ENCODE results near the gene COP1.

Gene COP1

DNA sequence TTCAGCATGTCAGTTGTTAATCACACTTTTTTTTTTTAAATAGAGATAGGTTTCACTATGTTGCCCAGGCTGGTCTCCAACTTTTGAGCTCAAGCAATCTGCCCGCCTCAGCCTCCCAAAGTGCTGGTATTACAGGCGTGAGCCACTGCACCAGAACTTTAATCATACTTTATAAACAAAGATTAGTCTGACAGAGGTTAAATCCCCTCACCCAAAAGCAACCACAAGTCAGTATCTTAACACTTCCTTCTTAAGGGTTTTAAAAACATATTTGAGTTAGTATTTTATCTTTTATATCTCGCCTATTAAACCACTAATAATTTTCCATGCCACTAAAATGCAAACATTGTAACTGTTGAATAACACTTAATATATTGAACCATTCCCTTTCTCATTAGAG lies 70.2 kb downstream of the COP1 start:
- Mint-ChIP-seq H3K9me3 (no peaks in the 10 kb centered on the region), H3K4me1 (no peaks in the 10 kb centered on the region), H3K27ac (no peak overlapping the region), H3K27me3 (ENCODE audit: low read depth) (no peaks in the 10 kb centered on the region), H3K4me3 (no peak overlapping the region), H3K36me3 (ENCODE audit: low read depth) (peaks cover 34% of the 10 kb centered on the region)
- TF ChIP-seq, protein P1, sequence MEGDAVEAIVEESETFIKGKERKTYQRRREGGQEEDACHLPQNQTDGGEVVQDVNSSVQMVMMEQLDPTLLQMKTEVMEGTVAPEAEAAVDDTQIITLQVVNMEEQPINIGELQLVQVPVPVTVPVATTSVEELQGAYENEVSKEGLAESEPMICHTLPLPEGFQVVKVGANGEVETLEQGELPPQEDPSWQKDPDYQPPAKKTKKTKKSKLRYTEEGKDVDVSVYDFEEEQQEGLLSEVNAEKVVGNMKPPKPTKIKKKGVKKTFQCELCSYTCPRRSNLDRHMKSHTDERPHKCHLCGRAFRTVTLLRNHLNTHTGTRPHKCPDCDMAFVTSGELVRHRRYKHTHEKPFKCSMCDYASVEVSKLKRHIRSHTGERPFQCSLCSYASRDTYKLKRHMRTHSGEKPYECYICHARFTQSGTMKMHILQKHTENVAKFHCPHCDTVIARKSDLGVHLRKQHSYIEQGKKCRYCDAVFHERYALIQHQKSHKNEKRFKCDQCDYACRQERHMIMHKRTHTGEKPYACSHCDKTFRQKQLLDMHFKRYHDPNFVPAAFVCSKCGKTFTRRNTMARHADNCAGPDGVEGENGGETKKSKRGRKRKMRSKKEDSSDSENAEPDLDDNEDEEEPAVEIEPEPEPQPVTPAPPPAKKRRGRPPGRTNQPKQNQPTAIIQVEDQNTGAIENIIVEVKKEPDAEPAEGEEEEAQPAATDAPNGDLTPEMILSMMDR (IDR thresholded peaks at IDR 0.05; ENCODE audit: unreplicated experiment in 3 of 3): no peak

DNA sequence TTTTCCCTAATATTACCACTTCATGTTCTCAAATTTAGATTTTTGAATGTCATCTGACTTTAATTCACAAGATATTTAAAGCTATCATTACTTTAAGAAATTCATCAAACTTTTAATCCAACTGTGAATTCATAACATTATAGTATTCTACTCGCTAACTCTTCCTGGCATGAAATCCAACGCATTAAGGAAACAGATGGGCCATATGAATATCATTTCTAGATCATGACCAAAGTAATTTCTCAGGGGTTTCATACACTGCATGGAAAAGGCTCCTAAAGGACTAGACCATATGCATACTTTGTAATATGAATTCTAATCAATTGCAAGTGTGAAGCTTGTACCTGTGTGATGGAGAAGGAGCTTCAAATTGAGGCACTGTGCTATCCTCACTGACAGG lies 72.4 kb downstream of the COP1 start:
- no peaks in the 10 kb centered on the region for H3K4me1 Mint-ChIP-seq
- H3K9me3 Mint-ChIP-seq: no peaks in the 10 kb centered on the region
- no peak overlapping the region for H3K27ac Mint-ChIP-seq
- no peaks in the 10 kb centered on the region for H3K27me3 Mint-ChIP-seq (ENCODE audit: low read depth)
- H3K36me3 Mint-ChIP-seq (ENCODE audit: low read depth): peaks cover 24% of the 10 kb centered on the region
- TF ChIP-seq, protein P1 (IDR thresholded peaks at IDR 0.05; ENCODE audit: unreplicated experiment in 3 of 3): no peak
- H3K4me3 Mint-ChIP-seq: no peak overlapping the region

DNA sequence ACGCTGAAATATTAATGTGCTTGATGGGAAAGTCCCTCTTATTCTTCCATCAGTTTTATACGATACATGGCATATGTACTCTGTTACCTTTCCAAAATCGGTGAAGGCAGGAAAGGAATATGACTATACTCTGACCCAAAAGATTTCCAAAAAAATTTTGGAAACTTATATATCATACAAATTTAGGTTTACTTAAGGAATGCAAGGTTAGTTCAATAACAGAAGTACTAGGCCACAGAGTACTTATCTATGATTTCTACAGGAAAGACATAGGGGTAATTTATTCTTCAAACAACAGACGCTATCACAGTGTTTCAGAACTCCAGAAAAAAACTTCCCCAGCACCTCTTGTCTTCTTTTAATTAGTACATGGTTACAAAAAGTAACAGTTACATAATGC lies 84.8 kb downstream of the COP1 start:
- peaks cover 67% of the 10 kb centered on the region for H3K36me3 Mint-ChIP-seq (ENCODE audit: low read depth)
- H3K9me3 Mint-ChIP-seq: peaks cover 27% of the 10 kb centered on the region
- TF ChIP-seq, protein P1 (IDR thresholded peaks at IDR 0.05; ENCODE audit: unreplicated experiment in 3 of 3): no peak
- H3K4me3 Mint-ChIP-seq: no peak overlapping the region
- H3K4me1 Mint-ChIP-seq: no peaks in the 10 kb centered on the region
- no peak overlapping the region for H3K27ac Mint-ChIP-seq
- H3K27me3 Mint-ChIP-seq (ENCODE audit: low read depth): no peaks in the 10 kb centered on the region

DNA sequence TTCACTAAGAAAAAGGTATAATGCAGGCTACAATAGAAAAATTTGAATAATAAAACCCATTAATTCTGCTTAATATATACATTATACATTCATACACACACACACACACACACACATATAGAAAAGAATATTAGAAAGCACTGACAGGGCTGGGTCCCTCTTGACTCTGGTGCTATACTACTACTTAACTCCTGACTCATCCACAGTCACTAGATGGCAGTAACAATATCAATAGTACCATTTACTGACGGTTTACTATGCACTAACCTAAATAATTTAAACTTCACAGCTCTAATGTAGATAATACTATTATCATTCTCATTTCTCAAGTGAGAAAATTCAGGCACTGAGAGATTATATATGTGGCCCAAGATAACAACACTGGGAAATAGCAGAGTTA lies 87.5 kb downstream of the COP1 start:
- Mint-ChIP-seq H3K9me3 (peaks cover 10% of the 10 kb centered on the region), H3K36me3 (ENCODE audit: low read depth) (peaks cover 61% of the 10 kb centered on the region), H3K4me3 (no peak overlapping the region), H3K4me1 (no peaks in the 10 kb centered on the region), H3K27me3 (ENCODE audit: low read depth) (no peaks in the 10 kb centered on the region), H3K27ac (no peak overlapping the region)
- TF ChIP-seq, protein P1 (IDR thresholded peaks at IDR 0.05; ENCODE audit: unreplicated experiment in 3 of 3): no peak

DNA sequence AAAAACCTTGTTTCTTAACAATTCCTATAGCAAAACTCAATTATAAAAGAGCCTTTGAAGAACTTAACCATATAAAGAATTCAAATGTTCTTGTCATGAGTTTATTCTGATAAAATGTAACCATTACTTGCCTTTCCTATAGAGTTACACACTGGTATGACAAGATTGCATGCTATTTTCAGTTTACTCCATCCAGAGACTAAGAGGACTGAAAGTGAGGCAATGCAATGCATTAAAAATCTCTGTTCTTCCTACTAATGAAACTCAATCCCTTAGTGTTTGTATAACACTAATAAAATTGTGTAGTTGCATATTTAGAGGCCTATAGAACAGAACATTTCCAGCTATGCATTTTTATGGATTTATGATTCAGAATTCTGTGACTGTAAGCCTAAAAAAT lies 88.1 kb downstream of the COP1 start:
- Mint-ChIP-seq H3K27me3 (ENCODE audit: low read depth) (no peaks in the 10 kb centered on the region), H3K9me3 (peaks cover 7% of the 10 kb centered on the region), H3K36me3 (ENCODE audit: low read depth) (peaks cover 60% of the 10 kb centered on the region), H3K4me3 (no peak overlapping the region), H3K4me1 (no peaks in the 10 kb centered on the region), H3K27ac (no peak overlapping the region)
- TF ChIP-seq, protein P1 (IDR thresholded peaks at IDR 0.05; ENCODE audit: unreplicated experiment in 3 of 3): no peak

DNA sequence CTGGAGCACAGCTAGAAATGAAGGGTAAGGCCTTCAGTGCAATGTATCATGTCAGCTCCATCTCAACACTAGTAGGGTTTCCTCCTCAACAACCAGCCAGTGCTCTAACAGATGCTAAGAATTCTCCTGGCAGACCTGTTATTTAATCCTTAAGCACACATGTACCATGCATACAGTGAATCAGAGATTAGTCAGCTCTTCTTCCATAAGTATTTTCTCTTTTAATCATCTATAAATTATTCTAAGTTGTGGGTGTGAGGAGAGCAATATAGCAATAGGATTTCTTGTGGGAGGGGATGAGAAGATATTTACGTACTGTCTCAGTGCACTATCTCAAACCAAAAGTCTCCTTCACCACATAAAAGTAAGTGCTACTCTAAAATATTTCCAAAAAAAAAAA lies 95.3 kb downstream of the COP1 start:
- no peaks in the 10 kb centered on the region for H3K9me3 Mint-ChIP-seq

More for the DNA sequence above, 95.3 kb downstream of the COP1 start:
- TF ChIP-seq, protein P1 (IDR thresholded peaks at IDR 0.05; ENCODE audit: unreplicated experiment in 3 of 3): no peak
- Mint-ChIP-seq H3K4me3 (no peak overlapping the region), H3K27ac (no peak overlapping the region), H3K36me3 (ENCODE audit: low read depth) (peaks cover 64% of the 10 kb centered on the region), H3K4me1 (no peaks in the 10 kb centered on the region), H3K27me3 (ENCODE audit: low read depth) (no peaks in the 10 kb centered on the region)

All from nephron (organoid).